K562 (cell line): ENCODE data around the gene PUM2. TPM values are rescaled to one million over a fixed set of nuclear protein-coding genes. Genes with fewer than 3 reads are reported as not detected.

Experiments
- MED1 ChIP-seq: sonication (generic); formaldehyde crosslinking; IDR thresholded peaks from 2 replicates; pipeline ENCODE4 v1.8.1; 2023; ENCODE audit warnings: missing genetic modification reagents, borderline replicate concordance
- RAD21 ChIP-seq, 2 experiments: fragments of 250-450 bp in 1 of 2; fragments of 450-650 bp in 1 of 2; sonication (Bioruptor Pico) in 1 of 2; formaldehyde crosslinking in 1 of 2; IDR thresholded peaks in 1 of 2; conservative IDR thresholded peaks in 1 of 2; 2 replicates each; pipeline versions ENCODE4 v1.4.0 to v1.8.0; 2020 to 2022; ENCODE audit warnings: mild to moderate bottlenecking in 2 of 2, moderate library complexity in 1 of 2
- polyA plus RNA-seq, 8 experiments: library from polyadenylated mRNA; depleted of rRNA in 4 of 8; stranded (reverse) in 5 of 8; unstranded in 3 of 8; fragments of >200 nt; fragmentation: Nextera tagmentation in 2 of 8; fragmentation: Illumina TruSeq in 1 of 8; extraction: Ambion mirVana in 2 of 8; extraction: Trizol in 1 of 8; gene quantifications; 2 replicates each; pipeline versions ENCODE4 v1.2.1 to v1.2.3, GENCODE V29; 2011 to 2014; ENCODE audit warnings: inconsistent platforms in 1 of 8, missing spikeins in 1 of 8
- total RNA-seq, 7 experiments: library from RNA; depleted of rRNA in 6 of 7; stranded (reverse); fragments of >200 nt in 6 of 7; fragmentation: Illumina TruSeq in 2 of 7; extraction: Trizol in 2 of 7; gene quantifications; 2 replicates each; pipeline versions ENCODE4 v1.2.1 to v1.2.3, GENCODE V29; 2011 to 2021; ENCODE audit warnings: low replicate concordance in 1 of 7
- TF ChIP-seq, protein P1 (sequence below): IDR thresholded peaks from 2 replicates; pipeline ENCODE4 v1.6.1; 2011; ENCODE audit warnings: borderline replicate concordance, low read depth, mild to moderate bottlenecking, moderate library complexity, low read length; ENCODE audit not compliant: insufficient read depth, poor library complexity, severe bottlenecking
- TF ChIP-seq, protein P2 (sequence below), 2 experiments: fragments of 450-650 bp in 1 of 2; IDR thresholded peaks; 2 replicates each; pipeline ENCODE4 v1.6.1; 2011 to 2017; ENCODE audit warnings: low read depth in 2 of 2, antibody characterized with exemption in 1 of 2, borderline replicate concordance in 1 of 2, low read length in 1 of 2, mild to moderate bottlenecking in 1 of 2, mixed read lengths in 1 of 2; ENCODE audit not compliant: control insufficient read depth in 1 of 2
- TF ChIP-seq, protein P3 (sequence below): fragments of 450-650 bp; IDR thresholded peaks from 2 replicates; pipeline ENCODE4 v1.6.1; 2016; ENCODE audit warnings: mild to moderate bottlenecking, moderate library complexity
- TF ChIP-seq, protein P4 (sequence below): sonication (generic); formaldehyde crosslinking; IDR thresholded peaks from 2 replicates; pipeline ENCODE4 v1.9.0; 2022; ENCODE audit warnings: mild to moderate bottlenecking, missing genetic modification reagents

PUM2 gene
- total and polyA plus RNA-seq, 9 of the 15 experiments (the other 6 are each of a cell fraction or from before 2014, with no cell fraction given): 13.4 to 61.9 (median 28.3) TPM

DNA sequence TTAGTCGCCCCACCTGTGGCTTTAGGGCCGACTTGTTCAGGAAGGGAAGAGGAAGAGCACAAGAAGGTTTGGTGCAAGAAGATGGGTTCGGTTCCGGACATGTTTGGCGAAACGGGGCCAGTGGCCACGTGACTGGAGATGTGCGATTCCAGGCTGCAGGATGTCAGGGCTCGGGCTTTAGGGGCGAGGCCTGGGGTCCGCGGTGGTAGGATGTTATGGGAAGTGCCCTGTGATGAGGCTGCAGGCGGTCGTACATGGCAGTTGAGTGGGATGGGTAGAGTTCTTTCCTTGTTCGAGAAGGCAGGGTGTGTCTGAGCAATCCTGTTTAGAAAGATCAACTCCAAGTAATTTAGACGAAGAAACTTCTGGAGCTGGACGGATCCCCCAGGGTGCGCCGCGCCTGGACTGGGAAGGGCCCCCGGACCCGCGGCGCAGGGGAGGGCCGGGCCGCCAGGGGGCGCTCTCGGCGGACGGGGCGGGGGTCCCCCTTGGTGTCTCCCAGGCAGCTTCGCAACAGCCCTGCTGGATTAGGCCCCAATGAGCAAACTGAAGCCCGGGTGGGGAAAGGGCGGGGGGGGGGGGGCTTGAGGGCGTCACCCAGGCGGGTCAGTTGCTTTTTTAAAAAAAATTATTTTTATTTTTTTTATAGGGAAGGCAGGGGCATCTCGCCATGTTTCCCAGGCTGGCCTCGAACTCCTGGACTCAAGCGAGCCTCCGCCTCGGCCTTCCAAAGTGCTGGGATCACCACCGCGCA lies 108.5 kb downstream of the PUM2 start (continued):
- no peak for TF ChIP-seq MED1
- TF ChIP-seq RAD21 (CRISPR knock-in tag; conservative IDR thresholded peaks at IDR 0.05 in 1 of 2, IDR thresholded peaks at IDR 0.05 in 1 of 2): peak in 1 of 2 experiments; percentile 43; a peak in 2 of 4 replicates
- TF ChIP-seq, protein P1, sequence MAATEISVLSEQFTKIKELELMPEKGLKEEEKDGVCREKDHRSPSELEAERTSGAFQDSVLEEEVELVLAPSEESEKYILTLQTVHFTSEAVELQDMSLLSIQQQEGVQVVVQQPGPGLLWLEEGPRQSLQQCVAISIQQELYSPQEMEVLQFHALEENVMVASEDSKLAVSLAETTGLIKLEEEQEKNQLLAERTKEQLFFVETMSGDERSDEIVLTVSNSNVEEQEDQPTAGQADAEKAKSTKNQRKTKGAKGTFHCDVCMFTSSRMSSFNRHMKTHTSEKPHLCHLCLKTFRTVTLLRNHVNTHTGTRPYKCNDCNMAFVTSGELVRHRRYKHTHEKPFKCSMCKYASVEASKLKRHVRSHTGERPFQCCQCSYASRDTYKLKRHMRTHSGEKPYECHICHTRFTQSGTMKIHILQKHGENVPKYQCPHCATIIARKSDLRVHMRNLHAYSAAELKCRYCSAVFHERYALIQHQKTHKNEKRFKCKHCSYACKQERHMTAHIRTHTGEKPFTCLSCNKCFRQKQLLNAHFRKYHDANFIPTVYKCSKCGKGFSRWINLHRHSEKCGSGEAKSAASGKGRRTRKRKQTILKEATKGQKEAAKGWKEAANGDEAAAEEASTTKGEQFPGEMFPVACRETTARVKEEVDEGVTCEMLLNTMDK: peak; percentile 98
- TF ChIP-seq, protein P2, sequence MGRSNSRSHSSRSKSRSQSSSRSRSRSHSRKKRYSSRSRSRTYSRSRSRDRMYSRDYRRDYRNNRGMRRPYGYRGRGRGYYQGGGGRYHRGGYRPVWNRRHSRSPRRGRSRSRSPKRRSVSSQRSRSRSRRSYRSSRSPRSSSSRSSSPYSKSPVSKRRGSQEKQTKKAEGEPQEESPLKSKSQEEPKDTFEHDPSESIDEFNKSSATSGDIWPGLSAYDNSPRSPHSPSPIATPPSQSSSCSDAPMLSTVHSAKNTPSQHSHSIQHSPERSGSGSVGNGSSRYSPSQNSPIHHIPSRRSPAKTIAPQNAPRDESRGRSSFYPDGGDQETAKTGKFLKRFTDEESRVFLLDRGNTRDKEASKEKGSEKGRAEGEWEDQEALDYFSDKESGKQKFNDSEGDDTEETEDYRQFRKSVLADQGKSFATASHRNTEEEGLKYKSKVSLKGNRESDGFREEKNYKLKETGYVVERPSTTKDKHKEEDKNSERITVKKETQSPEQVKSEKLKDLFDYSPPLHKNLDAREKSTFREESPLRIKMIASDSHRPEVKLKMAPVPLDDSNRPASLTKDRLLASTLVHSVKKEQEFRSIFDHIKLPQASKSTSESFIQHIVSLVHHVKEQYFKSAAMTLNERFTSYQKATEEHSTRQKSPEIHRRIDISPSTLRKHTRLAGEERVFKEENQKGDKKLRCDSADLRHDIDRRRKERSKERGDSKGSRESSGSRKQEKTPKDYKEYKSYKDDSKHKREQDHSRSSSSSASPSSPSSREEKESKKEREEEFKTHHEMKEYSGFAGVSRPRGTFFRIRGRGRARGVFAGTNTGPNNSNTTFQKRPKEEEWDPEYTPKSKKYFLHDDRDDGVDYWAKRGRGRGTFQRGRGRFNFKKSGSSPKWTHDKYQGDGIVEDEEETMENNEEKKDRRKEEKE (IDR thresholded peaks at IDR 0.05; ENCODE audit: borderline replicate concordance in 1 of 2, control insufficient read depth in 1 of 2, low read depth in 2 of 2, low read length in 1 of 2): no peak
- TF ChIP-seq, protein P3, sequence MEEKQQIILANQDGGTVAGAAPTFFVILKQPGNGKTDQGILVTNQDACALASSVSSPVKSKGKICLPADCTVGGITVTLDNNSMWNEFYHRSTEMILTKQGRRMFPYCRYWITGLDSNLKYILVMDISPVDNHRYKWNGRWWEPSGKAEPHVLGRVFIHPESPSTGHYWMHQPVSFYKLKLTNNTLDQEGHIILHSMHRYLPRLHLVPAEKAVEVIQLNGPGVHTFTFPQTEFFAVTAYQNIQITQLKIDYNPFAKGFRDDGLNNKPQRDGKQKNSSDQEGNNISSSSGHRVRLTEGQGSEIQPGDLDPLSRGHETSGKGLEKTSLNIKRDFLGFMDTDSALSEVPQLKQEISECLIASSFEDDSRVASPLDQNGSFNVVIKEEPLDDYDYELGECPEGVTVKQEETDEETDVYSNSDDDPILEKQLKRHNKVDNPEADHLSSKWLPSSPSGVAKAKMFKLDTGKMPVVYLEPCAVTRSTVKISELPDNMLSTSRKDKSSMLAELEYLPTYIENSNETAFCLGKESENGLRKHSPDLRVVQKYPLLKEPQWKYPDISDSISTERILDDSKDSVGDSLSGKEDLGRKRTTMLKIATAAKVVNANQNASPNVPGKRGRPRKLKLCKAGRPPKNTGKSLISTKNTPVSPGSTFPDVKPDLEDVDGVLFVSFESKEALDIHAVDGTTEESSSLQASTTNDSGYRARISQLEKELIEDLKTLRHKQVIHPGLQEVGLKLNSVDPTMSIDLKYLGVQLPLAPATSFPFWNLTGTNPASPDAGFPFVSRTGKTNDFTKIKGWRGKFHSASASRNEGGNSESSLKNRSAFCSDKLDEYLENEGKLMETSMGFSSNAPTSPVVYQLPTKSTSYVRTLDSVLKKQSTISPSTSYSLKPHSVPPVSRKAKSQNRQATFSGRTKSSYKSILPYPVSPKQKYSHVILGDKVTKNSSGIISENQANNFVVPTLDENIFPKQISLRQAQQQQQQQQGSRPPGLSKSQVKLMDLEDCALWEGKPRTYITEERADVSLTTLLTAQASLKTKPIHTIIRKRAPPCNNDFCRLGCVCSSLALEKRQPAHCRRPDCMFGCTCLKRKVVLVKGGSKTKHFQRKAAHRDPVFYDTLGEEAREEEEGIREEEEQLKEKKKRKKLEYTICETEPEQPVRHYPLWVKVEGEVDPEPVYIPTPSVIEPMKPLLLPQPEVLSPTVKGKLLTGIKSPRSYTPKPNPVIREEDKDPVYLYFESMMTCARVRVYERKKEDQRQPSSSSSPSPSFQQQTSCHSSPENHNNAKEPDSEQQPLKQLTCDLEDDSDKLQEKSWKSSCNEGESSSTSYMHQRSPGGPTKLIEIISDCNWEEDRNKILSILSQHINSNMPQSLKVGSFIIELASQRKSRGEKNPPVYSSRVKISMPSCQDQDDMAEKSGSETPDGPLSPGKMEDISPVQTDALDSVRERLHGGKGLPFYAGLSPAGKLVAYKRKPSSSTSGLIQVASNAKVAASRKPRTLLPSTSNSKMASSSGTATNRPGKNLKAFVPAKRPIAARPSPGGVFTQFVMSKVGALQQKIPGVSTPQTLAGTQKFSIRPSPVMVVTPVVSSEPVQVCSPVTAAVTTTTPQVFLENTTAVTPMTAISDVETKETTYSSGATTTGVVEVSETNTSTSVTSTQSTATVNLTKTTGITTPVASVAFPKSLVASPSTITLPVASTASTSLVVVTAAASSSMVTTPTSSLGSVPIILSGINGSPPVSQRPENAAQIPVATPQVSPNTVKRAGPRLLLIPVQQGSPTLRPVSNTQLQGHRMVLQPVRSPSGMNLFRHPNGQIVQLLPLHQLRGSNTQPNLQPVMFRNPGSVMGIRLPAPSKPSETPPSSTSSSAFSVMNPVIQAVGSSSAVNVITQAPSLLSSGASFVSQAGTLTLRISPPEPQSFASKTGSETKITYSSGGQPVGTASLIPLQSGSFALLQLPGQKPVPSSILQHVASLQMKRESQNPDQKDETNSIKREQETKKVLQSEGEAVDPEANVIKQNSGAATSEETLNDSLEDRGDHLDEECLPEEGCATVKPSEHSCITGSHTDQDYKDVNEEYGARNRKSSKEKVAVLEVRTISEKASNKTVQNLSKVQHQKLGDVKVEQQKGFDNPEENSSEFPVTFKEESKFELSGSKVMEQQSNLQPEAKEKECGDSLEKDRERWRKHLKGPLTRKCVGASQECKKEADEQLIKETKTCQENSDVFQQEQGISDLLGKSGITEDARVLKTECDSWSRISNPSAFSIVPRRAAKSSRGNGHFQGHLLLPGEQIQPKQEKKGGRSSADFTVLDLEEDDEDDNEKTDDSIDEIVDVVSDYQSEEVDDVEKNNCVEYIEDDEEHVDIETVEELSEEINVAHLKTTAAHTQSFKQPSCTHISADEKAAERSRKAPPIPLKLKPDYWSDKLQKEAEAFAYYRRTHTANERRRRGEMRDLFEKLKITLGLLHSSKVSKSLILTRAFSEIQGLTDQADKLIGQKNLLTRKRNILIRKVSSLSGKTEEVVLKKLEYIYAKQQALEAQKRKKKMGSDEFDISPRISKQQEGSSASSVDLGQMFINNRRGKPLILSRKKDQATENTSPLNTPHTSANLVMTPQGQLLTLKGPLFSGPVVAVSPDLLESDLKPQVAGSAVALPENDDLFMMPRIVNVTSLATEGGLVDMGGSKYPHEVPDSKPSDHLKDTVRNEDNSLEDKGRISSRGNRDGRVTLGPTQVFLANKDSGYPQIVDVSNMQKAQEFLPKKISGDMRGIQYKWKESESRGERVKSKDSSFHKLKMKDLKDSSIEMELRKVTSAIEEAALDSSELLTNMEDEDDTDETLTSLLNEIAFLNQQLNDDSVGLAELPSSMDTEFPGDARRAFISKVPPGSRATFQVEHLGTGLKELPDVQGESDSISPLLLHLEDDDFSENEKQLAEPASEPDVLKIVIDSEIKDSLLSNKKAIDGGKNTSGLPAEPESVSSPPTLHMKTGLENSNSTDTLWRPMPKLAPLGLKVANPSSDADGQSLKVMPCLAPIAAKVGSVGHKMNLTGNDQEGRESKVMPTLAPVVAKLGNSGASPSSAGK: 0 out of 2 replicates have a peak, but pooled peaks have one; percentile 17
- TF ChIP-seq, protein P4, sequence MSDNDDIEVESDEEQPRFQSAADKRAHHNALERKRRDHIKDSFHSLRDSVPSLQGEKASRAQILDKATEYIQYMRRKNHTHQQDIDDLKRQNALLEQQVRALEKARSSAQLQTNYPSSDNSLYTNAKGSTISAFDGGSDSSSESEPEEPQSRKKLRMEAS: no peak
